Activated CD4-positive, alpha-beta T cell treated with anti-CD3 and anti-CD28 coated beads, Interleukin-2, amount 10 ng/mL, durations not matched to agents 24 days and 14 days (primary cell): ENCODE data around the gene BAAT. TPM values are rescaled to one million over a fixed set of nuclear protein-coding genes. Genes with fewer than 3 reads are reported as not detected.

Experiments used
- DNase-seq: peaks from one replicate; pipeline ENCODE4 v3.0.0; 2022
- H3K27ac Mint-ChIP-seq: one replicate; pipeline ENCODE4 v1.8.0; 2022; ENCODE audit warnings: mild to moderate bottlenecking, mixed read lengths
- H3K27me3 Mint-ChIP-seq: one replicate; pipeline ENCODE4 v1.8.0; 2022; ENCODE audit warnings: mixed read lengths
- H3K36me3 Mint-ChIP-seq: one replicate; pipeline ENCODE4 v1.8.0; 2022; ENCODE audit warnings: low read depth, mild to moderate bottlenecking, mixed read lengths
- H3K4me1 Mint-ChIP-seq: one replicate; pipeline ENCODE4 v1.8.0; 2021; ENCODE audit warnings: mixed read lengths
- H3K4me3 Mint-ChIP-seq: one replicate; pipeline ENCODE4 v1.8.0; 2022; ENCODE audit warnings: mild to moderate bottlenecking, moderate library complexity, mixed read lengths
- H3K9me3 Mint-ChIP-seq: one replicate; pipeline ENCODE4 v1.8.0; 2021; ENCODE audit warnings: mixed read lengths
- intact Hi-C: fragments of 100-400 bp; cut with micrococcal nuclease; formaldehyde crosslinking; loops from one replicate; pipeline ENCODE4 v1.15.1; 2023
- total RNA-seq: library from RNA; stranded (reverse); gene quantifications from 2 replicates; pipeline ENCODE4 v1.2.3, GENCODE V29; 2022

The BAAT gene
- total RNA-seq, 1 donor from 2014 or later: not detected

- Mint-ChIP-seq H3K27me3 (no peaks in the 10 kb centered on the region), H3K4me3 (no peak overlapping the region), H3K27ac (no peak overlapping the region), H3K4me1 (peaks cover 16% of the 10 kb centered on the region), H3K9me3 (peaks cover 20% of the 10 kb centered on the region), H3K36me3 (peaks cover 59% of the 10 kb centered on the region)
- intact Hi-C loops: no loop called here
- no peak for DNase-seq
These were observed 3.2 kb upstream of the BAAT start for GRCh38 chr9:101387871-101388506.

GRCh38 chr9:101383361-101383760, 1.4 kb downstream of the BAAT start:
- H3K4me1 Mint-ChIP-seq: peaks cover 2% of the 10 kb centered on the region
- H3K36me3 Mint-ChIP-seq: peaks cover 21% of the 10 kb centered on the region
- H3K4me3 Mint-ChIP-seq: no peak overlapping the region

GRCh38 chr9:101381833-101382342, 2.9 kb downstream of the BAAT start:
- Mint-ChIP-seq H3K9me3 (peaks cover 7% of the 10 kb centered on the region), H3K4me3 (no peak overlapping the region), H3K27ac (no peak overlapping the region), H3K36me3 (peaks cover 14% of the 10 kb centered on the region), H3K27me3 (peaks cover 7% of the 10 kb centered on the region), H3K4me1 (no peaks in the 10 kb centered on the region)
- intact Hi-C loops: no loop called here
- DNase-seq: no peak

More at GRCh38 chr9:101383361-101383760, 1.4 kb downstream of the BAAT start:
- peaks cover 3% of the 10 kb centered on the region for H3K9me3 Mint-ChIP-seq
- H3K27ac Mint-ChIP-seq: no peak overlapping the region
- intact Hi-C loops: no loop called here
- peaks cover 3% of the 10 kb centered on the region for H3K27me3 Mint-ChIP-seq
- DNase-seq: no peak

- peaks cover 7% of the 10 kb centered on the region for H3K27me3 Mint-ChIP-seq
- intact Hi-C loops: no loop called here
- H3K27ac Mint-ChIP-seq: no peak overlapping the region
- DNase-seq: no peak
- no peak overlapping the region for H3K4me3 Mint-ChIP-seq
- peaks cover 9% of the 10 kb centered on the region for H3K9me3 Mint-ChIP-seq
- H3K36me3 Mint-ChIP-seq: peaks cover 12% of the 10 kb centered on the region
- H3K4me1 Mint-ChIP-seq: no peaks in the 10 kb centered on the region
These were observed 3.7 kb downstream of the BAAT start for GRCh38 chr9:101381118-101381517.

- Mint-ChIP-seq H3K4me1 (no peaks in the 10 kb centered on the region), H3K27ac (no peak overlapping the region), H3K27me3 (peaks cover 7% of the 10 kb centered on the region), H3K36me3 (peaks cover 6% of the 10 kb centered on the region), H3K9me3 (peaks cover 10% of the 10 kb centered on the region), H3K4me3 (no peak overlapping the region)
- no peak for DNase-seq
- intact Hi-C loops: no loop called here
These were observed 4.5 kb downstream of the BAAT start for GRCh38 chr9:101380295-101380694.

- Mint-ChIP-seq H3K27me3 (peaks cover 9% of the 10 kb centered on the region), H3K4me1 (no peaks in the 10 kb centered on the region), H3K27ac (no peak overlapping the region), H3K4me3 (no peak overlapping the region), H3K36me3 (no peaks in the 10 kb centered on the region), H3K9me3 (peaks cover 17% of the 10 kb centered on the region)
- no peak for DNase-seq
- intact Hi-C loops: no loop called here
These were observed 8.5 kb downstream of the BAAT start for GRCh38 chr9:101376111-101376848.

GRCh38 chr9:101375546-101375945, 9.3 kb downstream of the BAAT start:
- intact Hi-C loops: no loop called here
- no peak overlapping the region for H3K4me3 Mint-ChIP-seq
- no peaks in the 10 kb centered on the region for H3K36me3 Mint-ChIP-seq
- DNase-seq: no peak
- H3K27me3 Mint-ChIP-seq: peaks cover 9% of the 10 kb centered on the region
- no peak overlapping the region for H3K27ac Mint-ChIP-seq
- peaks cover 18% of the 10 kb centered on the region for H3K9me3 Mint-ChIP-seq
- no peaks in the 10 kb centered on the region for H3K4me1 Mint-ChIP-seq

- no peaks in the 10 kb centered on the region for H3K4me1 Mint-ChIP-seq
- H3K36me3 Mint-ChIP-seq: no peaks in the 10 kb centered on the region
- no peak for DNase-seq
- H3K27me3 Mint-ChIP-seq: peaks cover 4% of the 10 kb centered on the region
- no peak overlapping the region for H3K27ac Mint-ChIP-seq
- intact Hi-C loops: no loop called here
- H3K4me3 Mint-ChIP-seq: no peak overlapping the region
- H3K9me3 Mint-ChIP-seq: peaks cover 14% of the 10 kb centered on the region
These were observed 12.3 kb downstream of the BAAT start for GRCh38 chr9:101372327-101373118.

GRCh38 chr9:101371813-101372212, 13.0 kb downstream of the BAAT start:
- H3K4me3 Mint-ChIP-seq: no peak overlapping the region

GRCh38 chr9:101369884-101370531, 14.8 kb downstream of the BAAT start:
- intact Hi-C loops: no loop called here
- no peak overlapping the region for H3K4me3 Mint-ChIP-seq

More at GRCh38 chr9:101371813-101372212, 13.0 kb downstream of the BAAT start:
- H3K27me3 Mint-ChIP-seq: peaks cover 4% of the 10 kb centered on the region
- no peak overlapping the region for H3K27ac Mint-ChIP-seq
- no peak for DNase-seq
- no peaks in the 10 kb centered on the region for H3K4me1 Mint-ChIP-seq
- intact Hi-C loops: no loop called here
- H3K36me3 Mint-ChIP-seq: no peaks in the 10 kb centered on the region
- H3K9me3 Mint-ChIP-seq: peaks cover 14% of the 10 kb centered on the region

GRCh38 chr9:101369286-101369685, 15.5 kb downstream of the BAAT start:
- peaks cover 7% of the 10 kb centered on the region for H3K9me3 Mint-ChIP-seq
- no peak for DNase-seq
- peaks cover 4% of the 10 kb centered on the region for H3K27me3 Mint-ChIP-seq
- intact Hi-C loops: no loop called here
- H3K4me1 Mint-ChIP-seq: no peaks in the 10 kb centered on the region
- no peak overlapping the region for H3K4me3 Mint-ChIP-seq
- no peak overlapping the region for H3K27ac Mint-ChIP-seq
- H3K36me3 Mint-ChIP-seq: no peaks in the 10 kb centered on the region

More at GRCh38 chr9:101369884-101370531, 14.8 kb downstream of the BAAT start:
- Mint-ChIP-seq H3K27ac (no peak overlapping the region), H3K4me1 (no peaks in the 10 kb centered on the region), H3K9me3 (peaks cover 7% of the 10 kb centered on the region), H3K36me3 (no peaks in the 10 kb centered on the region), H3K27me3 (peaks cover 4% of the 10 kb centered on the region)
- DNase-seq: no peak

- DNase-seq: no peak
- H3K9me3 Mint-ChIP-seq: peaks cover 7% of the 10 kb centered on the region
- no peaks in the 10 kb centered on the region for H3K36me3 Mint-ChIP-seq
- H3K4me3 Mint-ChIP-seq: no peak overlapping the region
- intact Hi-C loops: no loop called here
- H3K27ac Mint-ChIP-seq: no peak overlapping the region
- H3K27me3 Mint-ChIP-seq: peaks cover 2% of the 10 kb centered on the region
- H3K4me1 Mint-ChIP-seq: no peaks in the 10 kb centered on the region
These were observed 17.5 kb downstream of the BAAT start for GRCh38 chr9:101367323-101367722.

GRCh38 chr9:101366038-101366756, 18.6 kb downstream of the BAAT start:
- intact Hi-C loops: no loop called here
- Mint-ChIP-seq H3K36me3 (no peaks in the 10 kb centered on the region), H3K27ac (no peak overlapping the region), H3K27me3 (peaks cover 2% of the 10 kb centered on the region), H3K4me3 (no peak overlapping the region), H3K4me1 (no peaks in the 10 kb centered on the region), H3K9me3 (peaks cover under 1% of the 10 kb centered on the region)
- no peak for DNase-seq
